Measurements from ENCODE around the gene SLC25A21.
"Not testable (repeated sequence)": the region's sequence is repeated elsewhere in the genome, so short reads cannot be mapped to it uniquely, and the experiment has no call there.

Gene SLC25A21

GRCh38 chr14:36988989-36989388 is 183.4 kb downstream of the SLC25A21 start:
- FAIRE-seq = no peak
- no peak for TF ChIP-seq TAF1 (IDR thresholded peaks at IDR 0.05; ENCODE audit: borderline replicate concordance, low read depth, low read length)
- TF ChIP-seq POLR2A (IDR thresholded peaks at IDR 0.05; ENCODE audit: low read depth, low read length) = no peak
- no peak for TF ChIP-seq POLR2AphosphoS5 (IDR thresholded peaks at IDR 0.05; ENCODE audit: low read depth, low read length)
- no peak for DNase-seq (ENCODE audit: insufficient read length)

GRCh38 chr14:36988568-36988967 is 183.8 kb downstream of the SLC25A21 start:
- no peak for FAIRE-seq
- TF ChIP-seq POLR2AphosphoS5 (IDR thresholded peaks at IDR 0.05; ENCODE audit: low read depth, low read length) = no peak
- TF ChIP-seq POLR2A (IDR thresholded peaks at IDR 0.05; ENCODE audit: low read depth, low read length) = no peak
- no peak for TF ChIP-seq TAF1 (IDR thresholded peaks at IDR 0.05; ENCODE audit: borderline replicate concordance, low read depth, low read length)

GRCh38 chr14:36986407-36986806 is 186.0 kb downstream of the SLC25A21 start:
- FAIRE-seq (no peak), DNase-seq (ENCODE audit: insufficient read length) (no peak)
- TF ChIP-seq TAF1 (IDR thresholded peaks at IDR 0.05; ENCODE audit: borderline replicate concordance, low read depth, low read length) (no peak), POLR2AphosphoS5 (IDR thresholded peaks at IDR 0.05; ENCODE audit: low read depth, low read length) (no peak), POLR2A (IDR thresholded peaks at IDR 0.05; ENCODE audit: low read depth, low read length) (no peak)

More at GRCh38 chr14:36988568-36988967, 183.8 kb downstream of the SLC25A21 start:
- no peak for DNase-seq (ENCODE audit: insufficient read length)

- FAIRE-seq = no peak
- no peak for DNase-seq (ENCODE audit: insufficient read length)
- TF ChIP-seq POLR2A (IDR thresholded peaks at IDR 0.05; ENCODE audit: low read depth, low read length) = no peak
- TF ChIP-seq POLR2AphosphoS5 (IDR thresholded peaks at IDR 0.05; ENCODE audit: low read depth, low read length) = no peak
- TF ChIP-seq TAF1 (IDR thresholded peaks at IDR 0.05; ENCODE audit: borderline replicate concordance, low read depth, low read length) = no peak
Measured at GRCh38 chr14:36981832-36982529, 190.4 kb downstream of the SLC25A21 start.

GRCh38 chr14:36980413-36980812 is 192.0 kb downstream of the SLC25A21 start:
- DNase-seq (ENCODE audit: insufficient read length); FAIRE-seq: not testable (repeated sequence)

- no peak for FAIRE-seq
- TF ChIP-seq POLR2AphosphoS5 (IDR thresholded peaks at IDR 0.05; ENCODE audit: low read depth, low read length) (no peak), TAF1 (IDR thresholded peaks at IDR 0.05; ENCODE audit: borderline replicate concordance, low read depth, low read length) (no peak), POLR2A (IDR thresholded peaks at IDR 0.05; ENCODE audit: low read depth, low read length) (no peak)
Measured at GRCh38 chr14:36979863-36980262, 192.5 kb downstream of the SLC25A21 start.

GRCh38 chr14:36976571-36977023 is 195.8 kb downstream of the SLC25A21 start:
- DNase-seq (ENCODE audit: insufficient read length) (no peak), FAIRE-seq (no peak)
- TF ChIP-seq POLR2AphosphoS5 (IDR thresholded peaks at IDR 0.05; ENCODE audit: low read depth, low read length) = no peak
- TF ChIP-seq TAF1 (IDR thresholded peaks at IDR 0.05; ENCODE audit: borderline replicate concordance, low read depth, low read length) = no peak
- no peak for TF ChIP-seq POLR2A (IDR thresholded peaks at IDR 0.05; ENCODE audit: low read depth, low read length)

More at GRCh38 chr14:36979863-36980262, 192.5 kb downstream of the SLC25A21 start:
- no peak for DNase-seq (ENCODE audit: insufficient read length)

GRCh38 chr14:36975834-36976233 is 196.6 kb downstream of the SLC25A21 start:
- FAIRE-seq = no peak
- DNase-seq (ENCODE audit: insufficient read length) = no peak
- TF ChIP-seq POLR2A (IDR thresholded peaks at IDR 0.05; ENCODE audit: low read depth, low read length) = no peak
- no peak for TF ChIP-seq POLR2AphosphoS5 (IDR thresholded peaks at IDR 0.05; ENCODE audit: low read depth, low read length)
- TF ChIP-seq TAF1 (IDR thresholded peaks at IDR 0.05; ENCODE audit: borderline replicate concordance, low read depth, low read length) = no peak

- FAIRE-seq (no peak), DNase-seq (ENCODE audit: insufficient read length) (no peak)
- no peak for TF ChIP-seq POLR2AphosphoS5 (IDR thresholded peaks at IDR 0.05; ENCODE audit: low read depth, low read length)
Measured at GRCh38 chr14:36974985-36975384, 197.4 kb downstream of the SLC25A21 start.

GRCh38 chr14:36973806-36974442 is 198.5 kb downstream of the SLC25A21 start:
- no peak for DNase-seq (ENCODE audit: insufficient read length)
- TF ChIP-seq POLR2AphosphoS5 (IDR thresholded peaks at IDR 0.05; ENCODE audit: low read depth, low read length) = no peak
- no peak for TF ChIP-seq TAF1 (IDR thresholded peaks at IDR 0.05; ENCODE audit: borderline replicate concordance, low read depth, low read length)
- TF ChIP-seq POLR2A (IDR thresholded peaks at IDR 0.05; ENCODE audit: low read depth, low read length) = no peak
- no peak for FAIRE-seq

GRCh38 chr14:36971263-36971855 is 201.0 kb downstream of the SLC25A21 start:
- TF ChIP-seq TAF1 (IDR thresholded peaks at IDR 0.05; ENCODE audit: borderline replicate concordance, low read depth, low read length) (no peak), POLR2AphosphoS5 (IDR thresholded peaks at IDR 0.05; ENCODE audit: low read depth, low read length) (no peak)
- DNase-seq (ENCODE audit: insufficient read length) (no peak), FAIRE-seq (no peak)
